NCI-H1105 treated with DMSO at 0.1 percent for 48 hours (cell line): ENCODE data around the gene SEMA5A.

Experiments used
- DNase-seq: peaks from one replicate; lab custom pipeline; 2025; lab: John Stamatoyannopoulos, UW

Gene SEMA5A

GRCh38 chr5:9549941-9550340 is 4.1 kb upstream of the SEMA5A start:
- no peak for DNase-seq

GRCh38 chr5:9547122-9547947 is 1.5 kb upstream of the SEMA5A start:
- no peak for DNase-seq

GRCh38 chr5:9545136-9545991 is 511 bp downstream of the SEMA5A start:
- DNase-seq, result no peak

GRCh38 chr5:9544502-9545135 is 1.3 kb downstream of the SEMA5A start:
- DNase-seq, result peak; percentile 54

GRCh38 chr5:9544056-9544455 is 1.8 kb downstream of the SEMA5A start:
- DNase-seq, result no peak

GRCh38 chr5:9543311-9543920 is 2.5 kb downstream of the SEMA5A start:
- no peak for DNase-seq

- DNase-seq, result no peak
Observed at GRCh38 chr5:9540791-9541190, 5.1 kb downstream of the SEMA5A start.

- no peak for DNase-seq
Observed at GRCh38 chr5:9538504-9538903, 7.4 kb downstream of the SEMA5A start.

- DNase-seq, result no peak
Observed at GRCh38 chr5:9537223-9538141, 8.4 kb downstream of the SEMA5A start.

- no peak for DNase-seq
Observed at GRCh38 chr5:9536717-9537116, 9.2 kb downstream of the SEMA5A start.

- no peak for DNase-seq
Observed at GRCh38 chr5:9534881-9535517, 10.9 kb downstream of the SEMA5A start.

GRCh38 chr5:9533562-9534364 is 12.1 kb downstream of the SEMA5A start:
- DNase-seq, result no peak

- DNase-seq, result no peak
Observed at GRCh38 chr5:9533096-9533495, 12.8 kb downstream of the SEMA5A start.

GRCh38 chr5:9529513-9529912 is 16.4 kb downstream of the SEMA5A start:
- no peak for DNase-seq

- no peak for DNase-seq
Observed at GRCh38 chr5:9529041-9529480, 16.8 kb downstream of the SEMA5A start.

GRCh38 chr5:9524941-9525340 is 20.9 kb downstream of the SEMA5A start:
- DNase-seq, result no peak

GRCh38 chr5:9523090-9523823 is 22.6 kb downstream of the SEMA5A start:
- DNase-seq, result no peak

- no peak for DNase-seq
Observed at GRCh38 chr5:9519537-9519936, 26.3 kb downstream of the SEMA5A start.

GRCh38 chr5:9516591-9516990 is 29.3 kb downstream of the SEMA5A start:
- DNase-seq, result no peak
